ENCODE data around the gene SYS1. TPM values are rescaled to one million over a fixed set of nuclear protein-coding genes. Genes with fewer than 3 reads are reported as not detected.

Gene SYS1
- total RNA-seq, 3 donors from 2014 or later, result 30.8 to 56.3 (median 47.3) TPM

DNA sequence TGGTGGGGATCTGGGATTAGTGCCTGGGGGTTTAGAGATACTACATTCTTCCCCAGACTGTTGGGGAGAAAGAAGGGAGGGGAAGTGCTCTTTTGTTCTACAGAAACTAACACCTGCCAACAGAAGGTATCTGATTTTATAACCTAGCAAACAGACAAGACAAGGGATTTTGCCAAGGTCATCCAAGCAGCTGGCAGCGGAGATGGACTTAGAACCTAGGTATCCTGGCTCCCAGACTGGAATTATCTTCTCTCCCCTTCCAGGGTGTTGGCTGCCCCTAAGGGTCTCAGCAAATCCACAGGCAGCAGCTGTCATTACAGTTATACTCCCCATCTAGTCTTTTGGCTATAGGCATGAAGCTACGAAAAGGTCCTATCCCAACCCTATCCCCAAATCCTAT is 23.2 kb upstream of the SYS1 start:
- H3K4me1 ChIP-seq, result peaks cover 26 to 64% of the 10 kb centered on the region in 2 donors

DNA sequence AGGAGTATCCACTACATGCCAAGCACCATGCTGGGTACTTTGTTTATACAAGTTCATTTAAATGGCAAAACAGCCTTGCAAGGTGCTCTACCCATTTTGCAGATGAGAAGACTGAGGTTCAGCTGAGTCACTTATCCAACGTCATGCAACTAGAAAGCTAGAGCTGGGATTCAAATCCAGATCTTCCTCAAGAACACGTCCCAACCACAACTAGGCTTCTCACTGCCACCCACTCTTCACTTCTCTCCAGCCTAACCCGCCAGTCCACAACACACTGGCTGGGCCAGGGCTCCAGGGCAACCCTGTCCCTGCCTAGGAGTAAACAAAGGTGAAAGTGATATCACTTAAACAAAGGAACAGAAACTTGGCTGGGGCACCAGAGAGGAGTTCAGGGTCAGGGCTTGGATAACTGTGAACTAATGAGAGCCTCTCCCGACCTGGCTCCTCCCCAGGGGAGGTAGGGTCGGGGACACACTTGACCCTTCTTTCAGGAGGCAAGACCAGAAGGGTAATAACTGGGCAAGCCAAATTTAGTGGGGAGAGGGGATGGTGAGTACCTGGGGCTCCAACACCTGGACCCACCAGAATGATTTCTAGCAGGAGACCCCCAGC is 22.6 kb upstream of the SYS1 start:
- Histone ChIP-seq H3K9me3 (no peaks in the 10 kb centered on the region), H3K4me1 (peaks cover 26 to 70% of the 10 kb centered on the region in 2 donors), H3K36me3 (no peaks in the 10 kb centered on the region), H3K4me3 (peak overlapping the region in 1 of 3 donors; percentile 96), H3K27me3 (no peaks in the 10 kb centered on the region), H3K27ac (peak overlapping the region; percentile 97 to 99)
- DNase-seq (ENCODE audit: low spot score in 2 of 2), result peak; percentile 81 to 84
- intact Hi-C loops (cut with DNase I; ENCODE audit: low total_unique reads), result loop anchor here (10.0 kb wide), 1 partner anchor 1344 kb away; the partner anchor contains the start of gene TP53RK
- TF ChIP-seq POLR2AphosphoS5 (IDR thresholded peaks at IDR 0.05), result peak; percentile 16 to 75 (median 67)
- TF ChIP-seq, protein P1, sequence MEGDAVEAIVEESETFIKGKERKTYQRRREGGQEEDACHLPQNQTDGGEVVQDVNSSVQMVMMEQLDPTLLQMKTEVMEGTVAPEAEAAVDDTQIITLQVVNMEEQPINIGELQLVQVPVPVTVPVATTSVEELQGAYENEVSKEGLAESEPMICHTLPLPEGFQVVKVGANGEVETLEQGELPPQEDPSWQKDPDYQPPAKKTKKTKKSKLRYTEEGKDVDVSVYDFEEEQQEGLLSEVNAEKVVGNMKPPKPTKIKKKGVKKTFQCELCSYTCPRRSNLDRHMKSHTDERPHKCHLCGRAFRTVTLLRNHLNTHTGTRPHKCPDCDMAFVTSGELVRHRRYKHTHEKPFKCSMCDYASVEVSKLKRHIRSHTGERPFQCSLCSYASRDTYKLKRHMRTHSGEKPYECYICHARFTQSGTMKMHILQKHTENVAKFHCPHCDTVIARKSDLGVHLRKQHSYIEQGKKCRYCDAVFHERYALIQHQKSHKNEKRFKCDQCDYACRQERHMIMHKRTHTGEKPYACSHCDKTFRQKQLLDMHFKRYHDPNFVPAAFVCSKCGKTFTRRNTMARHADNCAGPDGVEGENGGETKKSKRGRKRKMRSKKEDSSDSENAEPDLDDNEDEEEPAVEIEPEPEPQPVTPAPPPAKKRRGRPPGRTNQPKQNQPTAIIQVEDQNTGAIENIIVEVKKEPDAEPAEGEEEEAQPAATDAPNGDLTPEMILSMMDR (IDR thresholded peaks at IDR 0.05), result no peak

More for the DNA sequence above, 23.2 kb upstream of the SYS1 start:
- Histone ChIP-seq H3K27ac (peak overlapping the region; percentile 97 to 99), H3K36me3 (no peaks in the 10 kb centered on the region), H3K4me3 (no peak overlapping the region), H3K27me3 (no peaks in the 10 kb centered on the region), H3K9me3 (no peaks in the 10 kb centered on the region)
- intact Hi-C loops (cut with DNase I; ENCODE audit: low total_unique reads), result loop anchor here (10.0 kb wide), 1 partner anchor 1345 kb away; the partner anchor contains the start of gene TP53RK
- TF ChIP-seq POLR2AphosphoS5 (IDR thresholded peaks at IDR 0.05), result no peak
- TF ChIP-seq, protein P1 (IDR thresholded peaks at IDR 0.05), result no peak
- no peak for TF ChIP-seq POLR2A (IDR thresholded peaks at IDR 0.05)
- DNase-seq (ENCODE audit: low spot score in 2 of 2), result no peak

DNA sequence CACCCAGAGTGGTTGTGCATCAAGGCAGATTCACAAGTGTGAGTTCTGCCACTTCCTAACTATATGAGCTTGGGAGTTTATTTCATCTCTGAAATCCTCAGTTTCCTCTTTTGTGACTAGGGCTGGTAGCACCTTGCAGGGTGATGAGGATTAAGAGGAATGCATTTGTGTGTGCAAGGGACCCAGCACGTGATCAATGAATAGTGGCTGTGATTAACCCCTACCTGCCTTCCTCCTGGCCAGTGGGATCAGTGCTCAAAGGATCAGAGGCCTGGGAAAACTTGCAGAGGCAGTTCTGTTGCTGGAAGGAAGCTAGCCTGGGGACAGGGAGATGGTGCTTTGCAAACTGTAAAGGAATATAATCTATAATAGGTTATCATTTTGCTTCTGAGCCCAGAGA is 22.0 kb upstream of the SYS1 start:
- peaks cover 26 to 71% of the 10 kb centered on the region in 2 donors for H3K4me1 ChIP-seq

DNA sequence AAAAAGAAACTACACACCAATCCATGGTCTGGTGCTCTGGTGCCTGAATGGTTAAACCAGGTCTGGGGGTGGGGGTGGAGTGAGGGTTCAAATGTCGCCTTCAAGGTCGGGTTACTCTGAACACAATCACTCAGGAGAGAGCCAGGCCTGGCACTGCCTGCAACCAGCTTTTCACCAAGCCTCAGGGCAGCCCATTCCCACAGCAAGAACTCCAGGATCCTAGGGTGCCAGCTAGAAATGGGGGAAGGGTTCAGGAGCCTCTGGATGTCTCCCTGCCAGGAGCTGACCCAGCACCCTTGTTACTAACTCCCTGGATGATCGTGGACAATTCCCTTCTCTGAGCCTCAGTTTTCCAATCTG is 21.4 kb upstream of the SYS1 start:
- no peak for TF ChIP-seq POLR2A (IDR thresholded peaks at IDR 0.05)
- no peak for TF ChIP-seq POLR2AphosphoS5 (IDR thresholded peaks at IDR 0.05)
- TF ChIP-seq, protein P1 (IDR thresholded peaks at IDR 0.05), result no peak
- no peaks in the 10 kb centered on the region for H3K27me3 ChIP-seq
- no peaks in the 10 kb centered on the region for H3K9me3 ChIP-seq
- peak overlapping the region; percentile 97 to 99 for H3K27ac ChIP-seq
- peak overlapping the region in 2 of 3 donors; percentile 82 to 96 for H3K4me3 ChIP-seq
- intact Hi-C loops (cut with DNase I; ENCODE audit: low total_unique reads), result loop anchor here (10.0 kb wide), 1 partner anchor 1343 kb away; the partner anchor contains the start of gene TP53RK
- no peaks in the 10 kb centered on the region for H3K36me3 ChIP-seq
- H3K4me1 ChIP-seq, result peaks cover 25 to 68% of the 10 kb centered on the region in 2 donors
- DNase-seq (ENCODE audit: low spot score in 2 of 2), result no peak

More for the DNA sequence above, 22.0 kb upstream of the SYS1 start:
- Histone ChIP-seq H3K9me3 (no peaks in the 10 kb centered on the region), H3K27ac (peak overlapping the region; percentile 97 to 99), H3K27me3 (no peaks in the 10 kb centered on the region), H3K4me3 (peak overlapping the region in 1 of 3 donors; percentile 96), H3K36me3 (no peaks in the 10 kb centered on the region)
- intact Hi-C loops (cut with DNase I; ENCODE audit: low total_unique reads), result loop anchor here (10.0 kb wide), 1 partner anchor 1344 kb away; the partner anchor contains the start of gene TP53RK
- DNase-seq (ENCODE audit: low spot score in 2 of 2), result no peak
- TF ChIP-seq, protein P1 (IDR thresholded peaks at IDR 0.05), result no peak
- TF ChIP-seq POLR2AphosphoS5 (IDR thresholded peaks at IDR 0.05), result peak in 1 of 3 donors; percentile 3

All from breast epithelium (tissue), 4 donors.